Measurements from ENCODE around the gene RAD51B. TPM values are rescaled to one million over a fixed set of nuclear protein-coding genes. Genes with fewer than 3 reads are reported as not detected.

Gene RAD51B
- total RNA-seq, 1 experiment from 2014 or later, result 8.5 TPM

DNA sequence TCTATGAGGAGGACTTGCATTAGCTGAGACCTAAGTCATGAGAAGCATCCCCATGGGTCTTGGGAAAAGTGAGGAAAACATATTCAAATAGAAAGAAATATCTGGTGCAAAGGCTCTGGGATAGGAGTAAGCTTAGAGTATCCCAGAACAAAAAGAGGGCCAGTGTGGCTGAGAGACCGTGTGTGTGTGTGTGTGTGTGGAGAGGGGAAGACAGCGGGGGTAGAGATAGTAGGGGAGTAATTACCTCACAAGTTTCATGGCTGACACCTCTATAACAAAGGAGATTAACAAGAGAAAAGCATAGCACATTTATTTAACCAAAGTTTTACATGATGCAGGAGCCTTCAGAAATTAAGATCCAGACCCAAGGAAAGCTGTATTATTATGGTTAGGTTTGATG is 440.5 kb downstream of the RAD51B start:
- no peak for ATAC-seq
- Histone ChIP-seq H3K27me3 (ENCODE audit: control insufficient read depth, insufficient read depth, low read length) (no peaks in the 10 kb centered on the region), H3K4me3 (ENCODE audit: low read depth in 2 of 2, low read length in 2 of 2) (no peak overlapping the region), H3K36me3 (ENCODE audit: control insufficient read depth, insufficient read depth, low read length) (no peaks in the 10 kb centered on the region), H3K9me3 (ENCODE audit: control insufficient read depth, insufficient read depth, low read depth, low read length) (no peaks in the 10 kb centered on the region), H3K27ac (ENCODE audit: low read length) (no peak overlapping the region), H3K4me1 (ENCODE audit: control insufficient read depth, insufficient read depth, low read length) (peaks cover 6% of the 10 kb centered on the region)
- DNase-seq (ENCODE audit: low read depth, low spot score), result no peak
- intact Hi-C loops (cut with micrococcal nuclease; ENCODE audit: unreplicated experiment), result no loop called here
- ChIA-PET CTCF (no interaction called here), POLR2A (no interaction called here)
- BruUV-seq (replicated peaks), result no TSS peak
- in situ Hi-C loops (cut with HindIII; ENCODE audit: low pct_unique_long_range_greater_than_20kb, low sequenced_read_pairs), result no loop called here
- TF ChIP-seq, protein P1, sequence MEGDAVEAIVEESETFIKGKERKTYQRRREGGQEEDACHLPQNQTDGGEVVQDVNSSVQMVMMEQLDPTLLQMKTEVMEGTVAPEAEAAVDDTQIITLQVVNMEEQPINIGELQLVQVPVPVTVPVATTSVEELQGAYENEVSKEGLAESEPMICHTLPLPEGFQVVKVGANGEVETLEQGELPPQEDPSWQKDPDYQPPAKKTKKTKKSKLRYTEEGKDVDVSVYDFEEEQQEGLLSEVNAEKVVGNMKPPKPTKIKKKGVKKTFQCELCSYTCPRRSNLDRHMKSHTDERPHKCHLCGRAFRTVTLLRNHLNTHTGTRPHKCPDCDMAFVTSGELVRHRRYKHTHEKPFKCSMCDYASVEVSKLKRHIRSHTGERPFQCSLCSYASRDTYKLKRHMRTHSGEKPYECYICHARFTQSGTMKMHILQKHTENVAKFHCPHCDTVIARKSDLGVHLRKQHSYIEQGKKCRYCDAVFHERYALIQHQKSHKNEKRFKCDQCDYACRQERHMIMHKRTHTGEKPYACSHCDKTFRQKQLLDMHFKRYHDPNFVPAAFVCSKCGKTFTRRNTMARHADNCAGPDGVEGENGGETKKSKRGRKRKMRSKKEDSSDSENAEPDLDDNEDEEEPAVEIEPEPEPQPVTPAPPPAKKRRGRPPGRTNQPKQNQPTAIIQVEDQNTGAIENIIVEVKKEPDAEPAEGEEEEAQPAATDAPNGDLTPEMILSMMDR (IDR thresholded peaks at IDR 0.05), result no peak
- TF ChIP-seq SIN3A (IDR thresholded peaks at IDR 0.05; ENCODE audit: borderline replicate concordance, insufficient read depth, low read depth, low read length), result no peak
- no peak for TF ChIP-seq POLR2AphosphoS5 (IDR thresholded peaks at IDR 0.05; ENCODE audit: low read depth, low read length)
- TF ChIP-seq TCF7L2 (IDR thresholded peaks at IDR 0.05; ENCODE audit: low read depth, low read length), result no peak
- TF ChIP-seq, protein P2, sequence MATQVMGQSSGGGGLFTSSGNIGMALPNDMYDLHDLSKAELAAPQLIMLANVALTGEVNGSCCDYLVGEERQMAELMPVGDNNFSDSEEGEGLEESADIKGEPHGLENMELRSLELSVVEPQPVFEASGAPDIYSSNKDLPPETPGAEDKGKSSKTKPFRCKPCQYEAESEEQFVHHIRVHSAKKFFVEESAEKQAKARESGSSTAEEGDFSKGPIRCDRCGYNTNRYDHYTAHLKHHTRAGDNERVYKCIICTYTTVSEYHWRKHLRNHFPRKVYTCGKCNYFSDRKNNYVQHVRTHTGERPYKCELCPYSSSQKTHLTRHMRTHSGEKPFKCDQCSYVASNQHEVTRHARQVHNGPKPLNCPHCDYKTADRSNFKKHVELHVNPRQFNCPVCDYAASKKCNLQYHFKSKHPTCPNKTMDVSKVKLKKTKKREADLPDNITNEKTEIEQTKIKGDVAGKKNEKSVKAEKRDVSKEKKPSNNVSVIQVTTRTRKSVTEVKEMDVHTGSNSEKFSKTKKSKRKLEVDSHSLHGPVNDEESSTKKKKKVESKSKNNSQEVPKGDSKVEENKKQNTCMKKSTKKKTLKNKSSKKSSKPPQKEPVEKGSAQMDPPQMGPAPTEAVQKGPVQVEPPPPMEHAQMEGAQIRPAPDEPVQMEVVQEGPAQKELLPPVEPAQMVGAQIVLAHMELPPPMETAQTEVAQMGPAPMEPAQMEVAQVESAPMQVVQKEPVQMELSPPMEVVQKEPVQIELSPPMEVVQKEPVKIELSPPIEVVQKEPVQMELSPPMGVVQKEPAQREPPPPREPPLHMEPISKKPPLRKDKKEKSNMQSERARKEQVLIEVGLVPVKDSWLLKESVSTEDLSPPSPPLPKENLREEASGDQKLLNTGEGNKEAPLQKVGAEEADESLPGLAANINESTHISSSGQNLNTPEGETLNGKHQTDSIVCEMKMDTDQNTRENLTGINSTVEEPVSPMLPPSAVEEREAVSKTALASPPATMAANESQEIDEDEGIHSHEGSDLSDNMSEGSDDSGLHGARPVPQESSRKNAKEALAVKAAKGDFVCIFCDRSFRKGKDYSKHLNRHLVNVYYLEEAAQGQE (IDR thresholded peaks at IDR 0.05; ENCODE audit: insufficient read depth in 1 of 2, low read depth in 2 of 2, low read length in 1 of 2), result no peak

DNA sequence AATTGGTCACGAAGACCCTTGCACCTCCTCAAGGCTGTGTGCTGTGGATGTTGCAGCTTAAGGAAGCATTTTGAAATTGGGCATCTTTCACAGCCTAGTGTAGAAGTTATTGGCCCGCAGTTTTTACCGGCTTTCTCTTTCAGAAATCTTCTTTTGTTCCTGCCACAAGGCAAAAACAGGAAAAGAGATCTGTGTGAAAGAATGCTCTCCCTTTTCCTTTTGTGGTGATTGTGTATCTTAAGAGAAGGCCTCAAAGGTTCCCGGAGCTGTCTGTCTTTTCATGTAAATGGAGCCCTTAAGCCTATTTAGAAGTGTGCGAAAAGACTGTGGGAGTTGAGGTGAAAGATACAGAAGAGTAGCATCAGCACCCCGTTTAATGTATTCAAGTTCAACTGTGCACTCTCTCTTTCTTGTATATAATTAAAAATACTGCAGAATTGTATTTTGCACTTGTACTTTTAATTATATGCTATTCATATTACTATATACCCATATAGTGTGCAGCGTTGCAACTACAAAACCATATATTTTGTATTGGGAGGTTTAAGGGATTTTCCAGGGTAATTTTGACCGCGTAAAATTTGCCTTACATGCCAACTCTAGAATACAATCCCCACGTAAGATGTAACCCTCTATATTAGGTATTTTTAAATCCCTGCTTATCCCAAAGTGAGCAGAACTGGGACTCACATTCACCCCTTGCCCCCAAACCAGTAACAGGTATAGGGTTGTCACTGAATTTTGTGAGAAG is 441.7 kb downstream of the RAD51B start:
- TF ChIP-seq, protein P1 (IDR thresholded peaks at IDR 0.05), result no peak
- TF ChIP-seq, protein P2 (IDR thresholded peaks at IDR 0.05; ENCODE audit: insufficient read depth in 1 of 2, low read depth in 2 of 2, low read length in 1 of 2), result no peak
- TF ChIP-seq POLR2AphosphoS5 (IDR thresholded peaks at IDR 0.05; ENCODE audit: low read depth, low read length) (no peak), TCF7L2 (IDR thresholded peaks at IDR 0.05; ENCODE audit: low read depth, low read length) (no peak), SIN3A (IDR thresholded peaks at IDR 0.05; ENCODE audit: borderline replicate concordance, insufficient read depth, low read depth, low read length) (no peak)
- Histone ChIP-seq H3K36me3 (ENCODE audit: control insufficient read depth, insufficient read depth, low read length) (no peaks in the 10 kb centered on the region), H3K27ac (ENCODE audit: low read length) (no peak overlapping the region), H3K9me3 (ENCODE audit: control insufficient read depth, insufficient read depth, low read depth, low read length) (no peaks in the 10 kb centered on the region), H3K4me3 (ENCODE audit: low read depth in 2 of 2, low read length in 2 of 2) (no peak overlapping the region), H3K27me3 (ENCODE audit: control insufficient read depth, insufficient read depth, low read length) (no peaks in the 10 kb centered on the region), H3K4me1 (ENCODE audit: control insufficient read depth, insufficient read depth, low read length) (no peaks in the 10 kb centered on the region; the same call in 1 of the 2 replicates)
- intact Hi-C loops (cut with micrococcal nuclease; ENCODE audit: unreplicated experiment) (no loop called here), in situ Hi-C loops (cut with HindIII; ENCODE audit: low pct_unique_long_range_greater_than_20kb, low sequenced_read_pairs) (no loop called here)
- ChIA-PET POLR2A (no interaction called here), CTCF (no interaction called here)
- DNase-seq (ENCODE audit: low read depth, low spot score) (no peak), ATAC-seq (no peak)
- no TSS peak for BruUV-seq (replicated peaks)
